ENCODE measurements around the gene ZBTB49. TPM values are rescaled to one million over a fixed set of nuclear protein-coding genes. Genes with fewer than 3 reads are reported as not detected.
"Not testable (repeated sequence)": the region's sequence is repeated elsewhere in the genome, so short reads cannot be mapped to it uniquely, and the experiment has no call there.

Gene ZBTB49
- total and polyA plus RNA-seq, 11 donors = 1.1 to 6.7 (median 3.3) TPM

DNA sequence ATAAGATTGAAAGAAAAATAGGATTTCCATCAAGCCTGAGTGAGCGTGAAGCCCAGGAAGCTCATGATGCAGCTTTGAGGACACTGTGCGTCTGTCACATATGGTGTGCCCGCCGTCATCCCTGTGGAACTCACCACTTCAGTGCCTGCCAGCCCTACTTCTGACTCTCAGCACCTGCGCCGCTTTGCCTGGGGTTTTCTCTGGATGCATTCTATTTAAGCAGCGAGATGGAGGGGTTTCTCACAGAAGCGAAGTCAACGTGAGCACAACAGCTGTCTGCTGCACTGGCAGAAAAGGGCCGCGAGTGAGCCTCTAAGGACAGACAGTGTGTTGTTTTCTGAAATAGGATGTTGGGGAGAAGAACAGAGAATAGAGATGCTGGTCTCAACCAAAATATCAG is 35.9 kb upstream of the ZBTB49 start:
- no peaks in the 10 kb centered on the region for H3K27me3 ChIP-seq
- intact Hi-C loops (cut with DNase I) = loop anchor here in 5 of 10 donors (5.0 to 10.0 kb wide), 5 partner anchors 33 to 173 kb away; no protein-coding TSS in a partner anchor
- ATAC-seq (no peak), DNase-seq (no peak)
- 80 to 87% (median 84%) methylated on average over 11 of the region's 11 CpGs for WGBS, 4 donors
- no peaks in the 10 kb centered on the region for H3K36me3 ChIP-seq
- no peaks in the 10 kb centered on the region for H3K9me3 ChIP-seq
- TF ChIP-seq, protein P1, sequence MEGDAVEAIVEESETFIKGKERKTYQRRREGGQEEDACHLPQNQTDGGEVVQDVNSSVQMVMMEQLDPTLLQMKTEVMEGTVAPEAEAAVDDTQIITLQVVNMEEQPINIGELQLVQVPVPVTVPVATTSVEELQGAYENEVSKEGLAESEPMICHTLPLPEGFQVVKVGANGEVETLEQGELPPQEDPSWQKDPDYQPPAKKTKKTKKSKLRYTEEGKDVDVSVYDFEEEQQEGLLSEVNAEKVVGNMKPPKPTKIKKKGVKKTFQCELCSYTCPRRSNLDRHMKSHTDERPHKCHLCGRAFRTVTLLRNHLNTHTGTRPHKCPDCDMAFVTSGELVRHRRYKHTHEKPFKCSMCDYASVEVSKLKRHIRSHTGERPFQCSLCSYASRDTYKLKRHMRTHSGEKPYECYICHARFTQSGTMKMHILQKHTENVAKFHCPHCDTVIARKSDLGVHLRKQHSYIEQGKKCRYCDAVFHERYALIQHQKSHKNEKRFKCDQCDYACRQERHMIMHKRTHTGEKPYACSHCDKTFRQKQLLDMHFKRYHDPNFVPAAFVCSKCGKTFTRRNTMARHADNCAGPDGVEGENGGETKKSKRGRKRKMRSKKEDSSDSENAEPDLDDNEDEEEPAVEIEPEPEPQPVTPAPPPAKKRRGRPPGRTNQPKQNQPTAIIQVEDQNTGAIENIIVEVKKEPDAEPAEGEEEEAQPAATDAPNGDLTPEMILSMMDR (IDR thresholded peaks at IDR 0.05) = no peak
- no peak for TF ChIP-seq POLR2A (IDR thresholded peaks at IDR 0.05)
- no peak overlapping the region for H3K4me3 ChIP-seq
- H3K4me1 ChIP-seq = peaks cover 0 to 6% (median under 1%) of the 10 kb centered on the region in 12 donors
- H3K27ac ChIP-seq = no peak overlapping the region

DNA sequence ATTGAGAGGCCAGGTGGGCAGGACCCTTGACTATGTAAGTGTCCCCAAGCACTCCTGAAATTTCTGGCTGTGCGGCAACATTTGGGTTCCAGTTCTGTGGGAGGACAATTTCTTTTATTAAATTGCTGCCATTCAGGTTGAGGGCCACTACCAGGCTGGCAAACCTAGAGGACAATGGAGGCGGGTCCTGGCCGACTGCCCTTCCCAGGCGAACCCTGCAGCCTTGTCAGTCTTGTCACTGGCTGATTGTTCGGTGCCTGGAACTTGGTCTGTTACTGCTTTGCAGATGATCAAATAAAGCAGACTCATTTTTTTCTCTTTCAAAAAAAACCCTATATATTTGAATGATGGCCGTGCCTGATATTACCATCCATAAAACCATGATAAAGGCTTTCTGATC is 35.4 kb upstream of the ZBTB49 start:
- Histone ChIP-seq H3K9me3 (no peaks in the 10 kb centered on the region), H3K4me3 (no peak overlapping the region), H3K4me1 (peaks cover 0 to 10% (median 0%) of the 10 kb centered on the region in 12 donors), H3K36me3 (no peaks in the 10 kb centered on the region), H3K27ac (no peak overlapping the region), H3K27me3 (no peaks in the 10 kb centered on the region)
- TF ChIP-seq, protein P1 (IDR thresholded peaks at IDR 0.05) = no peak
- no peak for TF ChIP-seq POLR2A (IDR thresholded peaks at IDR 0.05)
- ATAC-seq (no peak), DNase-seq (no peak)
- 67 to 82% (median 76%) methylated on average over 6 of the region's 6 CpGs for WGBS, 4 donors
- intact Hi-C loops (cut with DNase I) = loop anchor here in 5 of 10 donors (5.0 to 10.0 kb wide), 5 partner anchors 33 to 173 kb away; no protein-coding TSS in a partner anchor

DNA sequence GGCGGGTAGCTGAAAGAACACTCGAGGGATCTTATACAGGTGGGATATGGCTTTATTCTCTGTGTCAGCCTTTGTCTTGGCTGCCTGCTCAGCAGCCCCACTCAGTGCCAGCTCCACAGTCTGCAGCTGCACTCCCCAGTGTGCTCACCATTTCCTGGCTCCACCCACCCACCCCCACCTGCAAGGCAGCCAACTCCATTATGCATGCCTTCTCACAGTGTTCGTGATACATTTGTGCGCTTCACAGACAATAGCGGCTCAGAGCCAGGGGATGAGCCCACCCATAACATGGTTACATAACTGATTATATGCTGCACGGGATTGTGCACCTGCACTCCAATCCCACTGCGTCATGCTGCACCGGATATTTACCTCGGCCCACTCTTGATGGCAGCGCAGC is 33.3 kb upstream of the ZBTB49 start:
- TF ChIP-seq POLR2A (IDR thresholded peaks at IDR 0.05) = no peak
- TF ChIP-seq, protein P1 (IDR thresholded peaks at IDR 0.05) = no peak
- ATAC-seq (peak in 2 of 4 donors; percentile 33 to 86), DNase-seq (peak in 1 of 5 donors; percentile 38)
- no peak overlapping the region for H3K27ac ChIP-seq
- no peaks in the 10 kb centered on the region for H3K27me3 ChIP-seq
- WGBS, 4 donors = 54 to 69% (median 59%) methylated on average over 9 to 10 of the region's 10 CpGs
- intact Hi-C loops (cut with DNase I) = loop anchor here in 2 of 10 donors (2.0 to 10.0 kb wide), 2 partner anchors 78 to 168 kb away; no protein-coding TSS in a partner anchor
- no peaks in the 10 kb centered on the region for H3K36me3 ChIP-seq
- H3K4me1 ChIP-seq = peaks cover 0 to 20% (median 0%) of the 10 kb centered on the region in 12 donors
- no peaks in the 10 kb centered on the region for H3K9me3 ChIP-seq
- no peak overlapping the region for H3K4me3 ChIP-seq

DNA sequence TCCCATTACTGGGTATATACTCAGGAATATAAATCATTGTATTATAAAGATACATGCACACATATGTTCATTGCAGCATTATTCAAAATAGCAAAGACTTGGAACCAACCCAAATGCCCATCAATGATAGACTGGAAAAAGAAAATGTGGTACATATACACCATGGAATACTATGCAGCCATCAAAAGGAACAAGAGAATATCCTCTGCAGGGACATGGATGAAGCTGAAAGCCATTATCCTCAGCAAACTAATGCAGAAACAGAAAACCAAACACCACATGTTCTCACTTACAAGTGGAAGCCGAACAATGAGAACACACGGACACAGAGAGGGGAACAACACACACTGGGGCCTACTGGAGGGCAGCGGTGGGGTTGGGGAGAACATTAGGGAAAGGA is 32.3 kb upstream of the ZBTB49 start:
- not testable (repeated sequence) for H3K27ac ChIP-seq, H3K4me3 ChIP-seq, ATAC-seq, H3K36me3 ChIP-seq, DNase-seq, H3K27me3 ChIP-seq, H3K9me3 ChIP-seq
- intact Hi-C loops (cut with DNase I) = loop anchor here in 2 of 10 donors (2.0 to 10.0 kb wide), 2 partner anchors 77 to 167 kb away; no protein-coding TSS in a partner anchor
- H3K4me1 ChIP-seq = peaks cover 0 to 20% (median 0%) of the 10 kb centered on the region in 12 donors
- 81 to 98% (median 83%) methylated on average over 3 of the region's 3 CpGs for WGBS, 4 donors
